H9 (cell line): ENCODE measurements around the gene ABCD3. TPM values are rescaled to one million over a fixed set of nuclear protein-coding genes. Genes with fewer than 3 reads are reported as not detected.
"Not testable (repeated sequence)": the region's sequence is repeated elsewhere in the genome, so short reads cannot be mapped to it uniquely, and the experiment has no call there.

Experiments used
- DNase-seq: peaks from one replicate; pipeline ENCODE4 v3.0.0-alpha.2; 2017
- H2AFZ ChIP-seq: one replicate; pipeline ENCODE4 v1.6.1; 2013; ENCODE audit warnings: mild to moderate bottlenecking, low read length, control low read depth, moderate library complexity
- H2AK5ac ChIP-seq: 2 replicates; pipeline ENCODE4 v1.6.1; 2013; ENCODE audit warnings: low read length, control low read depth, mixed read lengths; ENCODE audit not compliant: insufficient read length
- H2BK120ac ChIP-seq: one replicate; pipeline ENCODE4 v1.6.1; 2013; ENCODE audit warnings: low read depth, mild to moderate bottlenecking, low read length, control low read depth, inconsistent platforms; ENCODE audit not compliant: poor library complexity, severe bottlenecking
- H2BK12ac ChIP-seq: 2 replicates; pipeline ENCODE4 v1.6.1; 2013; ENCODE audit warnings: low read length, control low read depth, mixed read lengths, low read depth; ENCODE audit not compliant: insufficient read length
- H2BK15ac ChIP-seq: 2 replicates; pipeline ENCODE4 v1.6.1; 2013; ENCODE audit warnings: low read depth, low read length, control low read depth
- H2BK20ac ChIP-seq: one replicate; pipeline ENCODE4 v1.6.1; 2013; ENCODE audit warnings: low read depth, mild to moderate bottlenecking, low read length, control low read depth, inconsistent platforms; ENCODE audit not compliant: poor library complexity, severe bottlenecking
- H2BK5ac ChIP-seq: 2 replicates; pipeline ENCODE4 v1.6.1; 2013; ENCODE audit warnings: low read length, control low read depth, mixed read lengths; ENCODE audit not compliant: insufficient read length
- H3K14ac ChIP-seq: 2 replicates; pipeline ENCODE4 v1.6.1; 2013; ENCODE audit warnings: low read length, control low read depth; ENCODE audit not compliant: insufficient read depth
- H3K18ac ChIP-seq: 2 replicates; pipeline ENCODE4 v1.6.1; 2013; ENCODE audit warnings: low read depth, mild to moderate bottlenecking, mixed read lengths, low read length, control low read depth; ENCODE audit not compliant: insufficient read length
- H3K23ac ChIP-seq: 2 replicates; pipeline ENCODE4 v1.6.1; 2013; ENCODE audit warnings: low read length, control low read depth, mixed read lengths, low read depth; ENCODE audit not compliant: insufficient read length
- H3K23me2 ChIP-seq: 2 replicates; pipeline ENCODE4 v1.6.1; 2013; ENCODE audit warnings: low read depth, mild to moderate bottlenecking, mixed read lengths, low read length, control low read depth; ENCODE audit not compliant: insufficient read length, poor library complexity, severe bottlenecking
- H3K27ac ChIP-seq: 2 replicates; pipeline ENCODE4 v1.5.1; 2013; ENCODE audit warnings: low read length, control low read depth, mixed read lengths, low read depth; ENCODE audit not compliant: insufficient read length
- H3K27me3 ChIP-seq: 2 replicates; pipeline ENCODE4 v1.6.1; 2013; ENCODE audit warnings: low read length, control low read depth, inconsistent platforms; ENCODE audit not compliant: insufficient read depth
- H3K4ac ChIP-seq: 2 replicates; pipeline ENCODE4 v1.6.1; 2013; ENCODE audit warnings: low read depth, mild to moderate bottlenecking, control low read depth, inconsistent platforms, low read length, moderate library complexity
- H3K4me1 ChIP-seq: 2 replicates; pipeline ENCODE4 v1.6.1; 2013; ENCODE audit warnings: low read length, control low read depth, inconsistent platforms; ENCODE audit not compliant: insufficient read depth
- H3K4me2 ChIP-seq: 2 replicates; pipeline ENCODE4 v1.6.1; 2013; ENCODE audit warnings: low read length, control low read depth, mixed read lengths; ENCODE audit not compliant: insufficient read length, insufficient read depth
- H3K56ac ChIP-seq: 2 replicates; pipeline ENCODE4 v1.6.1; 2013; ENCODE audit warnings: low read depth, mild to moderate bottlenecking, mixed read lengths, low read length, control low read depth; ENCODE audit not compliant: insufficient read length
- H3K79me1 ChIP-seq: 2 replicates; pipeline ENCODE4 v1.6.1; 2013; ENCODE audit warnings: low read depth, mild to moderate bottlenecking, moderate library complexity, low read length, control low read depth, inconsistent platforms; ENCODE audit not compliant: insufficient read depth, poor library complexity, severe bottlenecking
- H3K79me2 ChIP-seq: 2 replicates; pipeline ENCODE4 v1.6.1; 2013; ENCODE audit warnings: low read length, control low read depth, inconsistent platforms; ENCODE audit not compliant: insufficient read depth
- H3K9ac ChIP-seq: 2 replicates; pipeline ENCODE4 v1.6.1; 2013; ENCODE audit warnings: low read length, control low read depth, mixed read lengths; ENCODE audit not compliant: insufficient read length; ENCODE audit errors: extremely low read depth
- H3K9me3 ChIP-seq: one replicate; pipeline ENCODE4 v1.6.1; 2013; ENCODE audit warnings: low read depth, low read length, inconsistent platforms; ENCODE audit not compliant: control insufficient read depth
- H3T11ph ChIP-seq: one replicate; pipeline ENCODE4 v1.6.1; 2013; ENCODE audit warnings: mild to moderate bottlenecking, low read length, control low read depth, inconsistent platforms
- H4K20me1 ChIP-seq: one replicate; pipeline ENCODE4 v1.6.1; 2013; ENCODE audit not compliant: control insufficient read depth, insufficient read length, insufficient read depth
- H4K5ac ChIP-seq: 2 replicates; pipeline ENCODE4 v1.6.1; 2013; ENCODE audit warnings: low read depth, mild to moderate bottlenecking, mixed read lengths, low read length, control low read depth; ENCODE audit not compliant: insufficient read length
- H4K8ac ChIP-seq: replicated peaks from 2 replicates; pipeline ENCODE4 v1.6.1; 2013; ENCODE audit warnings: low read length, control low read depth, mixed read lengths, low read depth; ENCODE audit not compliant: insufficient read length
- H4K91ac ChIP-seq: 2 replicates; pipeline ENCODE4 v1.6.1; 2013; ENCODE audit warnings: low read depth, mild to moderate bottlenecking, moderate library complexity, mixed read lengths, low read length, control low read depth; ENCODE audit not compliant: insufficient read length
- H3K27ac Mint-ChIP-seq, 3 experiments: 2 replicates in 2 of 3; 3 replicates in 1 of 3; pipeline ENCODE4 v1.8.0; 2020 to 2021; ENCODE audit warnings: mixed read lengths in 3 of 3, mild to moderate bottlenecking in 1 of 3, moderate library complexity in 1 of 3
- H3K27me3 Mint-ChIP-seq: 2 replicates; pipeline ENCODE4 v1.8.0; 2021; ENCODE audit warnings: low read depth, mild to moderate bottlenecking, moderate library complexity, mixed read lengths
- H3K36me3 Mint-ChIP-seq, 3 experiments: 2 replicates in 2 of 3; 3 replicates in 1 of 3; pipeline ENCODE4 v1.8.0; 2020 to 2021; ENCODE audit warnings: low read depth in 3 of 3, mixed read lengths in 3 of 3; ENCODE audit not compliant: insufficient read depth in 1 of 3
- H3K4me1 Mint-ChIP-seq, 2 experiments: 2 replicates each; pipeline ENCODE4 v1.8.0; 2020; ENCODE audit warnings: mixed read lengths in 2 of 2
- H3K4me3 Mint-ChIP-seq, 2 experiments: 2 replicates in 1 of 2; 3 replicates in 1 of 2; pipeline ENCODE4 v1.8.0; 2020 to 2021; ENCODE audit warnings: mild to moderate bottlenecking in 2 of 2, mixed read lengths in 2 of 2, moderate library complexity in 1 of 2
- H3K9me3 Mint-ChIP-seq, 2 experiments: 2 replicates in 1 of 2; 3 replicates in 1 of 2; pipeline ENCODE4 v1.8.0; 2020; ENCODE audit warnings: mild to moderate bottlenecking in 2 of 2, mixed read lengths in 2 of 2, moderate library complexity in 1 of 2
- WGBS: extraction: QIAGEN DNeasy Blood & Tissue Kit; methylation state at CpG from one replicate; pipeline ENCODE4 v1.1.7; 2013; ENCODE audit warnings: missing lambda C conversion rate, low lambda C conversion rate, mixed read lengths; ENCODE audit not compliant: insufficient read length; ENCODE audit errors: extremely low coverage; 5-methylcytosine and 5-hydroxymethylcytosine counted together
- total RNA-seq: library from RNA; stranded (reverse); gene quantifications from 2 replicates; pipeline ENCODE4 v1.2.1, GENCODE V29; 2021

Gene ABCD3
- total RNA-seq, 1 experiment from 2014 or later = 32.0 TPM

DNA sequence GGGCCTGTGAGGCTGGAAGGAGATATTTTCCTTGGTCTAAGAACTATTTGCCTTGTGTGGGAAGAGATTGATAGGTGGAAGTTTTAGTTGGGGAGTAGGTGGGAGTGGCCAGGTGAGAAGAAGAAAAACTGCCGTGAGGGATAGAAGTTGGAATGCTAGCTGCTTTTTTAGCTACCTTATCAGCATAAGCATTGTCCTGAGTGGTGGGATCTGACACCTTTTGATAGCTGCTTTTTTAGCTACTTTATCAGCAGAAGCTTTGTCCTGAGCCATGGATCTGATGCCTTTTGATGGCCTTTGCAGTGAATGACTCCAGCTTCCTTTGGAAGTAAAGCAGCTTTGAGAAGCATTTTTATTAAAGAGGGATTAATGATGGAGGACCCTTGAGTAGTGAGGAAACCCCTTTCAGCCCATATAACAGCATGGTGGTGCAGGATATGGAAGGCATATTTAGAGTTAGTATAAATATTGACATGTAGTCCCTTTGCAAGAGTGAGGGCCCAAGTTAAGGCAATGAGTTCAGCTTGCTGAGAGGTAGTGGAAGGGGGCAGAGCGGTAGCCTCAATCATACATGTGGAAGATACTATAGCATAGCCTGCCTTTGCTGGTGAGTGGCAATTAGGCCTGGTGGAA, 149.9 kb downstream of the ABCD3 start:
- H3T11ph ChIP-seq, H3K79me2 ChIP-seq, H3K14ac ChIP-seq, H3K27ac ChIP-seq, H2AK5ac ChIP-seq, H3K27ac Mint-ChIP-seq, H3K27me3 ChIP-seq, H3K23me2 ChIP-seq, H3K4me1 Mint-ChIP-seq, H2BK12ac ChIP-seq, H2BK5ac ChIP-seq, H3K4me2 ChIP-seq, H3K9ac ChIP-seq, H3K4ac ChIP-seq, H2BK15ac ChIP-seq, H3K27me3 Mint-ChIP-seq, H4K5ac ChIP-seq, H3K18ac ChIP-seq, H3K23ac ChIP-seq, H3K56ac ChIP-seq, H4K20me1 ChIP-seq, DNase-seq, H3K4me1 ChIP-seq, H2BK120ac ChIP-seq, H3K9me3 ChIP-seq, H4K91ac ChIP-seq, H2BK20ac ChIP-seq, H3K79me1 ChIP-seq, H4K8ac ChIP-seq, H2AFZ ChIP-seq, H3K4me3 Mint-ChIP-seq: not testable (repeated sequence)
- H3K9me3 Mint-ChIP-seq = peaks cover 16 to 19% of the 10 kb centered on the region in 2 experiments
- peaks cover 6 to 22% (median 16%) of the 10 kb centered on the region in 3 experiments for H3K36me3 Mint-ChIP-seq
- no CpG with 5 or more reads among the region's 2 CpGs for WGBS

Other genes with a start within 250 kb of the ABCD3 start
- 1.0 and 1.3 TPM in 2 replicates for gene ARHGAP29, start 180.8 kb upstream of the ABCD3 start, total RNA-seq
- gene F3, start 123.4 kb downstream of the ABCD3 start, total RNA-seq = 21.7 and 24.6 TPM in 2 replicates